VCaP (cell line): ENCODE results near the gene TTC28.
"Not testable (repeated sequence)": the region's sequence is repeated elsewhere in the genome, so short reads cannot be mapped to it uniquely, and the experiment has no call there.

Experiments used
- H3K27ac ChIP-seq: fragments of 450-650 bp; 2 replicates; pipeline ENCODE4 v1.5.1; 2017
- TF ChIP-seq, protein P1 (sequence below): fragments of 450-650 bp; conservative IDR thresholded peaks from 2 replicates; pipeline ENCODE4 v1.5.1; 2017; ENCODE audit warnings: mild to moderate bottlenecking, moderate library complexity

TTC28 gene

DNA sequence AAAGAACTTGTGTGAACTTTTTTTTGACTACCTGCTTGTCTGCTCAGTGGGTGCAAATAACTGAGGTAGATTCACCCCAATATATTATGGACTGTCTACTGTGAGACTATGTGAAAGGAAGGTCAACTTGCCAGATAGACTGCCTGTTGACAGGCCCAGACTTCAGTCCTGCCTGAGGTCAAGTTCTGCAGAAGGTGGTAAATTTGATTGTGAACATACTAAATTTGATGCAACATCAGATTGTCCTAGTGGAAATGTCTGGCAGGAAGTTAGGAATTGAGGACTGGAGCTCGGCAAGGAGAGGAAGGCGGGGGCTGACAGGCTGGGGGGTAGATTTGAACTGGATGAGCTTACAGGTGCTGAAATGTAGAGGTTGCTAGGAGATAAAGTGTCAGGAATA, 140.7 kb downstream of the TTC28 start:
- TF ChIP-seq, protein P1, sequence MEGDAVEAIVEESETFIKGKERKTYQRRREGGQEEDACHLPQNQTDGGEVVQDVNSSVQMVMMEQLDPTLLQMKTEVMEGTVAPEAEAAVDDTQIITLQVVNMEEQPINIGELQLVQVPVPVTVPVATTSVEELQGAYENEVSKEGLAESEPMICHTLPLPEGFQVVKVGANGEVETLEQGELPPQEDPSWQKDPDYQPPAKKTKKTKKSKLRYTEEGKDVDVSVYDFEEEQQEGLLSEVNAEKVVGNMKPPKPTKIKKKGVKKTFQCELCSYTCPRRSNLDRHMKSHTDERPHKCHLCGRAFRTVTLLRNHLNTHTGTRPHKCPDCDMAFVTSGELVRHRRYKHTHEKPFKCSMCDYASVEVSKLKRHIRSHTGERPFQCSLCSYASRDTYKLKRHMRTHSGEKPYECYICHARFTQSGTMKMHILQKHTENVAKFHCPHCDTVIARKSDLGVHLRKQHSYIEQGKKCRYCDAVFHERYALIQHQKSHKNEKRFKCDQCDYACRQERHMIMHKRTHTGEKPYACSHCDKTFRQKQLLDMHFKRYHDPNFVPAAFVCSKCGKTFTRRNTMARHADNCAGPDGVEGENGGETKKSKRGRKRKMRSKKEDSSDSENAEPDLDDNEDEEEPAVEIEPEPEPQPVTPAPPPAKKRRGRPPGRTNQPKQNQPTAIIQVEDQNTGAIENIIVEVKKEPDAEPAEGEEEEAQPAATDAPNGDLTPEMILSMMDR: no peak
- no peak overlapping the region for H3K27ac ChIP-seq

DNA sequence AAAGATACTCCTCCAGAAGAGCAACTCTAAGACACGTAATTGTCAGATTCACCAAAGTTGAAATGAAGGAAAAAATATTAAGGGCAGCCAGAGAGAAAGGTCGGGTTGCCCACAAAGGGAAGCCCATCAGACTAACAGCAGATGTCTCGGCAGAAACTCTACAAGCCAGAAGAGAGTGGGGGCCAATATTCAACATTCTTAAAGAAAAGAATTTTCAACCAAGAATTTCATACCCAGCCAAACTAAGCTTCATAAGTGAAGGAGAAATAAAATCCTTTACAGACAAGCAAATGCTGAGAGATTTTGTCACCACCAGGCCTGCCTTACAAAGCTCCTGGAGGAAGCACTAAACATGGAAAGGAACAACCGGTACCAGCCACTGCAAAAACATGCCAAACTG, 149.1 kb downstream of the TTC28 start:
- not testable (repeated sequence) for H3K27ac ChIP-seq

DNA sequence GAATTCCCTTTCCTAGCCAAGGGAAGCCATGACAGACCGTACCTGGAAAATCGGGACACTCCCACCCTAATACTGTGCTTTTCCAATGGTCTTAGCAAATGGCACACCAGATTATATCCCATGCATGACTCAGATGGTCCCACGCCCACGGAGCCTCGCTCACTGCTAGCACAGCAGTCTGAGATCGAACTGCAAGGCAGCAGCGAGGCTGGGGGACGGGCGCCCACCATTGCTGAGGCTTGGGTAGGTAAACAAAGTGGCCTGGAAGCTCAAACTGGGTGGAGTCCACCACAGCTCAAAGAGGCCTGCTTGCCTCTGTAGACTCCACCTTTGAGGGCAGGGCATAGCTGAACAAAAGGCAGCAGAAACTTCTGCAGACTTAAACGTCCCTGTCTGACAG, 150.5 kb downstream of the TTC28 start:
- not testable (repeated sequence) for H3K27ac ChIP-seq

- TF ChIP-seq, protein P1: no peak
- H3K27ac ChIP-seq: no peak overlapping the region
Observed at GRCh38 chr22:28521451-28521850, 158.2 kb downstream of the TTC28 start.

GRCh38 chr22:28514321-28514821, 165.3 kb downstream of the TTC28 start:
- TF ChIP-seq, protein P1: no peak
- no peak overlapping the region for H3K27ac ChIP-seq

DNA sequence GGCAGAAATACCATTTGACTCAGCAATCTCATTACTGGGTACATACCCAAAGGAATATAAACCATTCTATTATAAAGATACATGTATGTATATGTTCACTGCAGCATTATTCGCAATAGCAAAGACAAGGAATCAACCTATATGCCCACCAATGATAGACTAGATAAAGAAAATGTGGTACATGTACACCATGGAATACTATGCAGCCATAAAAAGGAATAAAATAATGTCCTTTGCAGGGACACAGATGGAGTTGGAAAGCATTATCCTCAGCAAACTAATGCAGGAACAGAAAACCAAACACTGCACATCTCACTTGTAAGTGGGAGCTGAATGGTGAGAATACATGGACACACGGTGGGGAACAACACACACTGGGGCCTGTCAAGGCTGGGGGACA, 167.3 kb downstream of the TTC28 start:
- not testable (repeated sequence) for H3K27ac ChIP-seq

DNA sequence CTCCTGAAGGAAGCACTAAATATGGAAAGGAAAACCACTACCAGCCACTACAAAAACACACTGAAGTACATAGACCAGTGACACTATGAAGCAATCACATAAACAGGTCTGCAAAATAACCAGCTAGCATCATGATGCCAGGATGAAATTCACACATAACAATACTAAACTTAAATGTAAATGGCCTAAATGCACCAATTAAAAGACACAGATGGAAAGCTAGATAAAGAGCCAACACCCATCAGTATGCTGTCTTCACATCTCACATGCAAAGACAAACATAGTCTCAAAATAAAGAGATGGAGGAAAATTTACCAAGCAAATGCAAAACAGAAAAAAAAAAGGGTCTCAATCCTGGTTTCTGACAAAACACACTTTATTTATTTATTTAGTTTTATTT, 171.7 kb downstream of the TTC28 start:
- H3K27ac ChIP-seq: no peak overlapping the region
- TF ChIP-seq, protein P1: no peak

GRCh38 chr22:28506150-28506535, 173.5 kb downstream of the TTC28 start:
- TF ChIP-seq, protein P1: no peak
- no peak overlapping the region for H3K27ac ChIP-seq

GRCh38 chr22:28505416-28506149, 174.1 kb downstream of the TTC28 start:
- TF ChIP-seq, protein P1: no peak
- no peak overlapping the region for H3K27ac ChIP-seq
